GM21447 (cell line): ENCODE measurements around the gene CEACAM4.
"Not testable (repeated sequence)": the region's sequence is repeated elsewhere in the genome, so short reads cannot be mapped to it uniquely, and the experiment has no call there.

Source experiments
- ATAC-seq: cut with Tn5 transposase; IDR thresholded peaks from one replicate; pipeline ENCODE4 v1.9.1; 2021; ENCODE audit not compliant: unreplicated experiment

CEACAM4 gene

DNA sequence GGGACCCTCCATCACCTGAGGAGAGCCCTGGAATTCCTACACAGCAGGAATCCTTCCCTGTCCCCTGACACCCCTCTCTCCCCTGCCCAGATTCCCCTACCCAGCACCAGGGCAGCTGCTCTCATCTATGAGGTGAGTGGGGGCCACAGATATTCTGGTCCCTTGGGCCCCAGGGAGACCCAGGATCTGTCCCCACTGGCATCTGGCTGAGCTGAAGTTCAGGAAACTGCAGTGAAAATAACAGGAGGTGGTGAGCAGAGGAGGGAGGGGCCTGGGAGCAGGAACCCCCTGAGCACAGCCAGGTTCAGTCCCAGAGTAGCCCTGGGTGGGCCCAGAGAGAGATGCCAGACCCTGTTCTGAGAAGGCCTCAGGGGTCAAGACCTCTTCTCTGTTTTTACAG lies 40.8 kb downstream of the CEACAM4 start:
- no peak for ATAC-seq

DNA sequence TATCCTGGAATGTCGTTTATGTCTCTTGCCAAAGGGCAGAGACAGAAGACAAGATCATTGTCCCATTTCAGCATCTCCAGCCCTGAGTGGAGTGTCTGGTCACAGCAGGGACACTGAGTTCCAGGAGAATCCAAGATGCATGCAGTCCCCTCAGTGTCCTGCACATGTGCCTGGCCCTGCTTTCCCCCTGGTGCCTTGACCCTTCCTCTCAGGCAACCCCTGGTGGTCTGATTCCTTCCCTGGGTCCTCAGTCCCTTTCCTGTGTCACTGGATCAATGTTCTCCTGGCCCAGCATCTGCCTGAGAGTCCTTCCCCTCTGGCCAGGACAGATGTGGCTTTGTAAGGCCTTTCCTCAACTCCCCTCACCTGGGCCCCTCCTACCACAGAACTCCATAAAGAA lies 41.9 kb downstream of the CEACAM4 start:
- no peak for ATAC-seq

DNA sequence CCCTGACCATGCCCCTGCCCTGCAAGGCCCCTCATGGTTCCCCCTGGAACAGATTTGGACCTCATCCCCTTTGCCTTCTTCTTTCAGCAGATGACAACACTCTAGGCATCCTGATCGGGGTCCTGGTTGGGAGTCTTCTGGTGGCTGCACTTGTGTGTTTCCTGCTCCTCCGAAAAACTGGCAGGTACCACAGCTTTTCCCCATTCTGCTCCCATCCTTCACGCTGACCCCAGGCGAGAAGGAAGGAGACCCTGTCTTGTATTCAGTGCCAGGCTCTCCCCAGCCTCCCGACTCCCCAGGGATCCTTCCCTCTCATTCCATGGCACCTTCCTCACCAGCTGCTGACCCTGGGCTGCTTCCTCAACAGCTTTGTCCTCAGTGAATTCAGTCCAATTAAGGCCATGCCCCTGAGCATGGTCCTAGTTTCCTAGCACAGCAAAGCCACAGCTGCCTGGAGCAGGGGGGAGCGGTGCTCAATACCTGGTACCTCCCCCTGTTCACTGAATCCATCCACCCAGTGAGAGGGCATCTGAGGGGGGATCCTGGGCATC lies 42.5 kb downstream of the CEACAM4 start:
- ATAC-seq, result no peak

DNA sequence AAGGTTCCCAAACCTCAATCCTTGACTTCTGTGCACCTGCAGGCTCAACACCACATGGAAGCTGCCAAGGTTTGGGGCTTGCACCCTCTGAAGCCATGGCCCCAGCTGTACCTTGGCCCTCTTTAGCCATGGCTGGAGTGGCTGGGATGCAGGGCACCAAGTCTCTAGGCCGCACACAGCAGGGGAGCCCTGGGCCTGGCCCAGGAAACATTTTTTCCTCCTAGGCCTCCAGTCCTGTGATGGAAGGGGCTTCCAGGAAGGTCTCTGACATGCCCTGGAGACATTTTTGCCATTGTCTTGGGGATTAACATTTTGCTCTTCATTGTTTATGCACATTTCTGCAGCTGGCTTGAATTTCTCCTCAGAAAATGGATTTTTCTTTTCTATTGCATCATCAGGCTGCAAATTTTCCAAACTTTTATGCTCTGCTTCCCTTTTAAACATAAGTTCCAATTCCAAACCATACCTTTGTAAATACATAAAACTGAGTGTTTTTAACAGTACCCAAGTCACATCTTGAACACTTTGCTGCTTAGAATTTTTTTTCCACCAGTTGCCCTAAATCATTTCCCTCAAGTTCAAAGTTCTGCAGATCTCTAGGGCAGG lies 44.2 kb downstream of the CEACAM4 start:
- not testable (repeated sequence) for ATAC-seq

DNA sequence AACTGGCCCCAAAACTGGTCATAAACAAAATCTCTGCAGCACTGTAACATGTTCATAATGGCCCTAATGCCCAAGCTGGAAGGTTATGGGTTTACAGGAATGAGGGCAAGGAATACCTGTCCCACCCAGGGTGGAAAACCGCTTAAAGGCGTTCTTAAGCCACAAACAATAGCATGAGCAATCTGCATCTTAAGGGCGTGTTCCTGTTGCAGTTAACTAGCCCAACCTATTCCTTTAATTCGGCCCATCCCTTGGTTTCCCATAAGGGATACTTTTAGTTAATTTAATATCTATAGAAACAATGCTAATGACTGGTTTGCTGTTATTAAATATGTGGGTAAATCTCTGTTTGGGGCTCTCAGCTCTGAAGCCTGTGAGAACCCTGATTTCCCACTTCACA lies 45.8 kb downstream of the CEACAM4 start:
- ATAC-seq, result not testable (repeated sequence)

DNA sequence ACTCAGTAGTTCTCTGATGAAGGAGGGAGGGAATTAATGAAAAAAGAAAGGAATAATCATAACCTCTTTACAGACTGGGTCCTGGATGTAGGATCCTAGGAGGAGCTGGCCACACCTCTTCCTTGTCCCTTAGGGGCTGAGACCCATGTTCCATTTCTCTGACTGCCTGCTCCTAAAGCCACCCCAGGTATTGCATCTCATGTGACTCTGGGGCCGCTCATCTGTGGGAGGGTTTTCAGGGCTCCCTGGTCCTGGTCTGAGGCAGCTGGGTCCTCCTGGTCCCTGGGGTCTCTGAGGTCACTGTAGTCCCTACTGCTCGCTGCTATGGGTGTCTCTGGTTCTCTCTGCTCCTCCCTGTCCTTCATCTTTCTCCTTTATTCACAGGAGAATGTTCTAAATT lies 48.0 kb downstream of the CEACAM4 start:
- ATAC-seq, result no peak

DNA sequence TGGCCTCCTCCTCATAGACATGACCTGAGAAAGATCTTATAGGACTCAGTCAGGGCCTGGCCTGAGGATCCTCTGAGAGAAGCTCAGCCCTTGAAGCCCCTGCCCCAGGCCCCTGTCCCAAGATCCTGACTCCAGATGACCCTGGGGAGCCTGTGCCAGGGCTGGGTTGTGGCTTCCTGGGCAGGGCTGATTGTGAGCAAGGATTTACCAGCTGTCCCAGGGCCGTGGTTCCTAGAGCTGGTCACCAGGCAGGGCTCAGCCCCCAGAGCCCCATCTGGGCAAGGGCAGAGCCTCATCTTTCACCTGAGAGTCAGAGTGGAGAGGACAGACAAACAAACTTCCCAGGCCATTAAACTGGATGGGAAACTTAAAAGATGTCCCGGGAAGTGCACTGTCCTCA lies 49.0 kb downstream of the CEACAM4 start:
- no peak for ATAC-seq

DNA sequence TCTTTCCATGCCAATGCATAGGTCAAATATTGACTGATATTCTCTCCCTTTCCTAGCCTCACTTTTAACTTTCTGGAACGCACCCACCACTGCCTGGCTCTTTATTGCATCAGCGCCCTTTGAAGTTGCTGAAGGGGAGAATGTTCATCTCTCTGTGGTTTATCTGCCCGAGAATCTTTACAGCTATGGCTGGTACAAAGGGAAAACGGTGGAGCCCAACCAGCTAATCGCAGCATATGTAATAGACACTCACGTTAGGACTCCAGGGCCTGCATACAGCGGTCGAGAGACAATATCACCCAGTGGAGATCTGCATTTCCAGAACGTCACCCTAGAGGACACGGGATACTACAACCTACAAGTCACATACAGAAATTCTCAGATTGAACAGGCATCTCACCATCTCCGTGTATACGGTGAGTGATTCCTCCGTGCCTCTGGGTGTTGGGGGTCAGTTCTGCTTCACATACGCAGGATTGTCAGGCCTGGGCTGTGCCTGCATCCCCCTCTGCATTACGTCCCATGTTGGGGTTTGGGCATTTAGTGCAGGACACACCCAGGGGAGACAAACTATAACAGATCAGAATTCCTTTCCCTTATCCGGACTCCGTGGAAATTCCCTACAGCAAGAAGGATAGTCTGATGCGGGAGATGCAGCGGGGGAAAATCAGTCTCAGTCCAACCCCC lies 49.6 kb downstream of the CEACAM4 start:
- ATAC-seq, result no peak

DNA sequence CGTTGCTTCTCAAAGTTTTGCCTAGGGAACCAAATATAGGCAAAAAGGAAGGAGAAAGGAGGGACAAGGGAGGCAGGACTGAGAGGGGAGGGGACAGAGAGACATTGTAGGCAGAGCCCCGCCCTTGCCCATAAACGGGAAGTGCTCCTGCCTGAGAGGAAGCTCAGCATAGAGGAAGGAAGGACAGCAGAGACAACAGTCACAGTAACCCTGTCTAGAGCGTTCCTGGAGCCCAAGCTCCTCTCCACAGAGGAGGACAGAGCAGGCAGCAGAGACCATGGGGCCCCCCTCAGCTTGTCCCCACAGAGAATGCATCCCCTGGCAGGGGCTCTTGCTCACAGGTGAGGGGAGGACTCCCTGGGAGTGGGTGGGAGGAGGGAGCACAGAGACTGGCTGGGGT lies 50.9 kb downstream of the CEACAM4 start, which contains the start of gene CEACAM21:
CEACAM21 (plus strand) TSS at position 169 of the 400 bp plus-strand sequence; CDS start at position 278, 109 bp downstream.
- ATAC-seq, result peak; percentile 83

DNA sequence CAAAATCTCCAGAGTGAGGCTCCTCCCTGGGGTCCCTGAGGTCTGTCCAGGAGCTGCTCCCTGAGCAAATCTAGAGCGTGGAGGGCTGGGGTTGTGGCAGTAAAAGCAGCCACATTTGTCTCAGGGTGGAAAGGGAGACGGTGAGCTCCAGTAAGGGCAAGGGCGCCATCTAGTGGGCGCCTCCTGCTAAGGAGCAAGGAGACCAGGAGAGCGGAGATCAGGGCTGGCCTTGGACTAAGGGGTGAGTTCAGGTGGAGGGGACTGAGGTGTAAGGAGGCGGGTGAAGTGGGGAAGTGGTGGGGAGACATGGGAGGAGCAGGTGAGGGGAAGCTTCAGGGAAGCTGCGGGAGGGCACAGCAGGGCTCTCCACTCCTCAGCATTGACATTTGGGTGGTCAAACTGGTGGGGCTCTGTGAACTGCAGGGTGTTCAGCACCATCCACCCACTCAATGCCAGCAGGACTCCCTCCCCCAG lies 56.2 kb downstream of the CEACAM4 start:
- ATAC-seq, result no peak

DNA sequence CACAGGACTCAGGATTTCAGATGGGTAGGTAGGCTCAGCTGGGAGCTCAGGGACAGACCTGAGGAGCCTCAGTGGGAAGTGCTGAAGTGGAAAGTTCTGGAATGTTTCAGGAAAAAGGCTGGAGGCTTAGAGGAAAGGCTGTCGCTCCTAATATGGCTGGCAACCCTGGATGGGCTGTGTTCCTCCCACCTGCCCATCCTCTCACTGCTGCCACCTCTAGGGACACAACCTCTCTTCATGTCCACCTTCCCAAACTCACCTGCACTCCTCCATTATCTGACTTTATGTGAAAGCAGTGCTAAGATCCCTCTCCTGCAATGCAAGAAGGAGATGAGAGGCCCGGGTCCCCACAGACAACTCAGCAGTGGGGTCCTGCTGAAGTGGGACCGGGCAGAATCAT lies 56.7 kb downstream of the CEACAM4 start:
- ATAC-seq, result no peak

DNA sequence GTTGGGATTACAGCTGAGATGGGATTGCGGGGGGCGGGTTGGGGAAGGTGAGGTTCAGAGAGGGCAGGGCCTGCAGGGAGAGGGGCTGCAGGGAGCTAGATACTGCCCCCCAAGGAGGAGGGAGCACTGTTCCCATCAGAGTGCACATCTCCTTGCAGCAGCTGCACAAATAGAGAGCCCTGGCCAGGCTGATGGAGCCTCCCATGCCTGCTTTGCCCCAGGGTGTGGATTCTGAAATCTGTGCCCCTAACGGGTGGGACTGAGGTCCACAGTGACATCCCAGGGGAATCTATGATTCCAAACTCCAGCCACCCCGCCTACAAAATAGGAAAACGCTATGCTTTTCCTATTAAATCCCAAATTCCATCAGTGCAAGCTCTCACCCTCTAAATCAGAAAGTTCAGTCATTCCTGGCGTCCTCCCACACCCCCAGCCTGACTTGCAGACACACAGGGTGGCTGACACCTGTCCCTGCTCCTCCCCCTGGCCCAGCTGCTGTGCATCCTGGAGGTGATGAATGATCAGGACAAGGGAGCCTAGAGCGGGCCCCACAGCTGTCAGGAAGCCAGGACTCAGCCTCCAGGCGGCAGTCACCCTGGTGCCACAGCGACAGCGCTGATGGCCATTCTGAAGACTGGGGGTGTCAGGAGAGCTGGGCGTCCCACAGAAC lies 57.3 kb downstream of the CEACAM4 start:
- no peak for ATAC-seq
